K562 (cell line): ENCODE measurements around the gene NRN1. TPM values are rescaled to one million over a fixed set of nuclear protein-coding genes. Genes with fewer than 3 reads are reported as not detected.
A peak's percentile ranks its signal among the peaks of the same experiment; 100 is the strongest.

Source experiments
- ARID3A ChIP-seq: IDR thresholded peaks from 2 replicates; pipeline ENCODE4 v1.6.1; 2012; ENCODE audit warnings: low read depth, low read length, improper control_type of control experiment, borderline replicate concordance
- BRD4 ChIP-seq: fragments of 200-600 bp; sonication (generic); IDR thresholded peaks from 2 replicates; pipeline ENCODE4 v1.6.1; 2017; ENCODE audit warnings: inconsistent platforms
- C11orf30 ChIP-seq: fragments of 450-650 bp; IDR thresholded peaks from 2 replicates; pipeline ENCODE4 v1.6.1; 2016; ENCODE audit warnings: low read depth, mild to moderate bottlenecking
- CEBPG ChIP-seq, 3 experiments: fragments of 200-800 bp in 1 of 3; sonication (Bioruptor generic) in 1 of 3; sonication (generic) in 1 of 3; formaldehyde crosslinking in 1 of 3; IDR thresholded peaks in 2 of 3; conservative IDR thresholded peaks in 1 of 3; 2 replicates each; pipeline versions ENCODE4 v1.6.1 to v1.8.0; 2016 to 2022; ENCODE audit warnings: missing compliant biosample characterization in 2 of 3, missing genetic modification characterization in 2 of 3, mild to moderate bottlenecking in 1 of 3, missing genetic modification reagents in 1 of 3
- DNMT1 ChIP-seq: fragments of 450-650 bp; IDR thresholded peaks from 2 replicates; pipeline ENCODE4 v1.6.1; 2016; ENCODE audit warnings: antibody characterized with exemption, mild to moderate bottlenecking
- ELF1 ChIP-seq: fragments of 200-800 bp; sonication (Bioruptor generic); IDR thresholded peaks from 2 replicates; pipeline ENCODE4 v1.6.1; 2016; ENCODE audit warnings: missing genetic modification characterization, missing compliant biosample characterization
- HMG20A ChIP-seq: fragments of 450-650 bp; formaldehyde crosslinking; conservative IDR thresholded peaks from 2 replicates; pipeline ENCODE4 v1.4.0; 2020; ENCODE audit warnings: mild to moderate bottlenecking, mixed read lengths
- L3MBTL2 ChIP-seq: fragments of 450-650 bp; IDR thresholded peaks from 2 replicates; pipeline ENCODE4 v1.6.1; 2016; ENCODE audit warnings: mild to moderate bottlenecking, moderate library complexity
- NEUROD1 ChIP-seq: fragments of 150-350 bp; IDR thresholded peaks from 2 replicates; pipeline ENCODE4 v1.6.1; 2014; ENCODE audit warnings: borderline replicate concordance, low read length, low read depth; ENCODE audit not compliant: partially characterized antibody
- NFIC ChIP-seq: fragments of 450-650 bp; IDR thresholded peaks from 2 replicates; pipeline ENCODE4 v1.6.1; 2017; ENCODE audit warnings: mild to moderate bottlenecking, inconsistent platforms
- RBFOX2 ChIP-seq: fragments of 200-400 bp; formaldehyde crosslinking; IDR thresholded peaks from 2 replicates; pipeline ENCODE4 v1.6.1; 2017; ENCODE audit warnings: low read depth, mild to moderate bottlenecking, low read length, moderate library complexity
- SAFB2 ChIP-seq: fragments of 200-400 bp; formaldehyde crosslinking; IDR thresholded peaks from 2 replicates; pipeline ENCODE4 v1.6.1; 2018; ENCODE audit warnings: borderline replicate concordance, low read length, low read depth, moderate library complexity; ENCODE audit not compliant: severe bottlenecking
- XRCC4 ChIP-seq: IDR thresholded peaks from one replicate; pipeline ENCODE4 v1.6.1; 2011; ENCODE audit not compliant: insufficient read depth, insufficient read length; ENCODE audit errors: extremely low read depth
- ZNF354B ChIP-seq: fragments of 250-450 bp; sonication (Bioruptor Pico); IDR thresholded peaks from 2 replicates; pipeline ENCODE4 v1.4.0; 2020
- polyA plus RNA-seq, 8 experiments: library from polyadenylated mRNA; depleted of rRNA in 4 of 8; stranded (reverse) in 5 of 8; unstranded in 3 of 8; fragments of >200 nt; fragmentation: Nextera tagmentation in 2 of 8; fragmentation: Illumina TruSeq in 1 of 8; extraction: Ambion mirVana in 2 of 8; extraction: Trizol in 1 of 8; gene quantifications; 2 replicates each; pipeline versions ENCODE4 v1.2.1 to v1.2.3, GENCODE V29; 2011 to 2014; ENCODE audit warnings: inconsistent platforms in 1 of 8, missing spikeins in 1 of 8
- total RNA-seq, 7 experiments: library from RNA; depleted of rRNA in 6 of 7; stranded (reverse); fragments of >200 nt in 6 of 7; fragmentation: Illumina TruSeq in 2 of 7; extraction: Trizol in 2 of 7; gene quantifications; 2 replicates each; pipeline versions ENCODE4 v1.2.1 to v1.2.3, GENCODE V29; 2011 to 2021; ENCODE audit warnings: low replicate concordance in 1 of 7
- TF ChIP-seq, protein P1 (sequence below), 2 experiments: fragments of 450-650 bp; formaldehyde crosslinking in 1 of 2; IDR thresholded peaks; 2 replicates each; pipeline versions ENCODE4 v1.4.0 to v1.6.1; 2014 to 2020; ENCODE audit warnings: mild to moderate bottlenecking in 2 of 2, borderline replicate concordance in 1 of 2, low read depth in 1 of 2
- TF ChIP-seq, protein P2 (sequence below): fragments of 450-650 bp; formaldehyde crosslinking; IDR thresholded peaks from 2 replicates; pipeline ENCODE4 v1.4.0; 2020; ENCODE audit warnings: mild to moderate bottlenecking, moderate library complexity

NRN1 gene
- total and polyA plus RNA-seq, 9 of the 15 experiments (the other 6 are each of a cell fraction or from before 2014, with no cell fraction given): not detected

DNA sequence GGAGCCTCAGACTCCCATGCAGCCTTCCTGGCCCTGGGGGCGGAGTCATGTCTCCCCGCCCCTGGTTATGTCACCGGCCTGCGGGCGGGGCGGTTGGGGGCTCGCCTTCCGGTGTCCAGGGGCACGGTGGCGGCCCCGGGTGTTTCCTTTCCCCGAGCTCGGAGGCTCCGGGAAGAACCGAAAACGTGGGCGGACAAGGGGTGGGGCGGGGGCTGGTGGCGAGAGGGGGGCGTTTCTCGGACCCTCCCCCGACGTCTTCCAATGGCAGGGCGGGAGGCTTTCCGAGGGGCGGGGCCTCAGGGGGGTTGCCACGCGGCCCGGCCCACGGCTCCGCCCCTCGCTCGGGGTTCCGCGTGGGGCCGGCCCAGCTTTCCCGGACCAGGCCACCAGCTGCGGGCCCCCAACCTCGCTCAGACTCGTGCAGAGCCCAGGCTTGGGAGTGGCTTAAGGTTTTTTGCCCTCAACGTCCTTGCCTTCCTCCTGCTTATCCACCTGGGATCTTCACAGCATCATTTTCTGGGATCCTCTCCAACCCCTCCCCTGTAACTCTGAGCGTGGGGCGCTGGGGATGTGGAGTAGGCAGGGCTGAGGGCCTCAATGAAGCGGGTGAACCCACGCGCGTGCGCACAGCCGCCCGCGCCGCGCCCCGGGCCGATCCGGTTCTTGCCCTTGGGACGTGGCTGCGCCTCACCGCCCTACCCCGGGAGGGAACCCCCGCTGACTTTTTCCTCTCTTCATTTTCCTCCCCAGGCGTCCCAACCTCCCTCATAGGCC lies 2.1 kb upstream of the NRN1 start (continued):
- TF ChIP-seq, protein P1, sequence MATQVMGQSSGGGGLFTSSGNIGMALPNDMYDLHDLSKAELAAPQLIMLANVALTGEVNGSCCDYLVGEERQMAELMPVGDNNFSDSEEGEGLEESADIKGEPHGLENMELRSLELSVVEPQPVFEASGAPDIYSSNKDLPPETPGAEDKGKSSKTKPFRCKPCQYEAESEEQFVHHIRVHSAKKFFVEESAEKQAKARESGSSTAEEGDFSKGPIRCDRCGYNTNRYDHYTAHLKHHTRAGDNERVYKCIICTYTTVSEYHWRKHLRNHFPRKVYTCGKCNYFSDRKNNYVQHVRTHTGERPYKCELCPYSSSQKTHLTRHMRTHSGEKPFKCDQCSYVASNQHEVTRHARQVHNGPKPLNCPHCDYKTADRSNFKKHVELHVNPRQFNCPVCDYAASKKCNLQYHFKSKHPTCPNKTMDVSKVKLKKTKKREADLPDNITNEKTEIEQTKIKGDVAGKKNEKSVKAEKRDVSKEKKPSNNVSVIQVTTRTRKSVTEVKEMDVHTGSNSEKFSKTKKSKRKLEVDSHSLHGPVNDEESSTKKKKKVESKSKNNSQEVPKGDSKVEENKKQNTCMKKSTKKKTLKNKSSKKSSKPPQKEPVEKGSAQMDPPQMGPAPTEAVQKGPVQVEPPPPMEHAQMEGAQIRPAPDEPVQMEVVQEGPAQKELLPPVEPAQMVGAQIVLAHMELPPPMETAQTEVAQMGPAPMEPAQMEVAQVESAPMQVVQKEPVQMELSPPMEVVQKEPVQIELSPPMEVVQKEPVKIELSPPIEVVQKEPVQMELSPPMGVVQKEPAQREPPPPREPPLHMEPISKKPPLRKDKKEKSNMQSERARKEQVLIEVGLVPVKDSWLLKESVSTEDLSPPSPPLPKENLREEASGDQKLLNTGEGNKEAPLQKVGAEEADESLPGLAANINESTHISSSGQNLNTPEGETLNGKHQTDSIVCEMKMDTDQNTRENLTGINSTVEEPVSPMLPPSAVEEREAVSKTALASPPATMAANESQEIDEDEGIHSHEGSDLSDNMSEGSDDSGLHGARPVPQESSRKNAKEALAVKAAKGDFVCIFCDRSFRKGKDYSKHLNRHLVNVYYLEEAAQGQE (IDR thresholded peaks at IDR 0.05; ENCODE audit: borderline replicate concordance): peak; percentile 10; the same call in 1 of the 2 replicates
- TF ChIP-seq, protein P1 (CRISPR knock-in tag; IDR thresholded peaks at IDR 0.05; ENCODE audit: low read depth): no peak
- no peak for TF ChIP-seq BRD4
- TF ChIP-seq C11orf30: no peak
- no peak for TF ChIP-seq ZNF354B (CRISPR knock-in tag)
- TF ChIP-seq ELF1 (tag): peak; percentile 69
- no peak for TF ChIP-seq CEBPG (CRISPR knock-in tag; IDR thresholded peaks at IDR 0.05)
- no peak for TF ChIP-seq CEBPG (tag; conservative IDR thresholded peaks at IDR 0.05 in 1 of 2, IDR thresholded peaks at IDR 0.05 in 1 of 2)
- TF ChIP-seq L3MBTL2: peak; percentile 57; the same call in 1 of the 2 replicates
- no peak for TF ChIP-seq NFIC
- TF ChIP-seq RBFOX2: peak; percentile 12; the same call in 1 of the 2 replicates
- no peak for TF ChIP-seq SAFB2
- TF ChIP-seq NEUROD1: no peak
- TF ChIP-seq DNMT1: no peak
- TF ChIP-seq XRCC4: no peak
- no peak for TF ChIP-seq HMG20A (CRISPR knock-in tag)
- no peak for TF ChIP-seq ARID3A
- TF ChIP-seq, protein P2, sequence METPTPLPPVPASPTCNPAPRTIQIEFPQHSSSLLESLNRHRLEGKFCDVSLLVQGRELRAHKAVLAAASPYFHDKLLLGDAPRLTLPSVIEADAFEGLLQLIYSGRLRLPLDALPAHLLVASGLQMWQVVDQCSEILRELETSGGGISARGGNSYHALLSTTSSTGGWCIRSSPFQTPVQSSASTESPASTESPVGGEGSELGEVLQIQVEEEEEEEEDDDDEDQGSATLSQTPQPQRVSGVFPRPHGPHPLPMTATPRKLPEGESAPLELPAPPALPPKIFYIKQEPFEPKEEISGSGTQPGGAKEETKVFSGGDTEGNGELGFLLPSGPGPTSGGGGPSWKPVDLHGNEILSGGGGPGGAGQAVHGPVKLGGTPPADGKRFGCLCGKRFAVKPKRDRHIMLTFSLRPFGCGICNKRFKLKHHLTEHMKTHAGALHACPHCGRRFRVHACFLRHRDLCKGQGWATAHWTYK (CRISPR knock-in tag): no peak
